Measurements from ENCODE around the gene DCTD.

The DCTD gene

GRCh38 chr4:182880387-182881356 is 36.5 kb downstream of the DCTD start:
- H3K27me3 ChIP-seq (ENCODE audit: insufficient read depth, low read length) = no peaks in the 10 kb centered on the region
- H3K27ac ChIP-seq (ENCODE audit: low read depth, low read length) = no peak overlapping the region
- peaks cover 19% of the 10 kb centered on the region for H3K36me3 ChIP-seq (ENCODE audit: insufficient read depth, low read length)
- H3K4me1 ChIP-seq (ENCODE audit: control insufficient read depth, insufficient read depth, low read length, unreplicated experiment) = no peaks in the 10 kb centered on the region
- no peak overlapping the region for H2AFZ ChIP-seq (ENCODE audit: low read length, unreplicated experiment)
- H3K79me2 ChIP-seq (ENCODE audit: control insufficient read depth, insufficient read depth, low read length, unreplicated experiment) = no peaks in the 10 kb centered on the region
- no peak overlapping the region for H3K4me3 ChIP-seq (ENCODE audit: low read depth, low read length)

- Histone ChIP-seq H3K4me1 (ENCODE audit: control insufficient read depth, insufficient read depth, low read length, unreplicated experiment) (no peaks in the 10 kb centered on the region), H2AFZ (ENCODE audit: low read length, unreplicated experiment) (no peak overlapping the region), H3K27me3 (ENCODE audit: insufficient read depth, low read length) (no peaks in the 10 kb centered on the region), H3K36me3 (ENCODE audit: insufficient read depth, low read length) (peaks cover 12% of the 10 kb centered on the region), H3K27ac (ENCODE audit: low read depth, low read length) (no peak overlapping the region), H3K79me2 (ENCODE audit: control insufficient read depth, insufficient read depth, low read length, unreplicated experiment) (no peaks in the 10 kb centered on the region), H3K4me3 (ENCODE audit: low read depth, low read length) (no peak overlapping the region)
Observed at GRCh38 chr4:182879913-182880312, 37.3 kb downstream of the DCTD start.

- H3K36me3 ChIP-seq (ENCODE audit: insufficient read depth, low read length) = peaks cover 6% of the 10 kb centered on the region
- H3K79me2 ChIP-seq (ENCODE audit: control insufficient read depth, insufficient read depth, low read length, unreplicated experiment) = no peaks in the 10 kb centered on the region
- H3K27ac ChIP-seq (ENCODE audit: low read depth, low read length) = no peak overlapping the region
- no peaks in the 10 kb centered on the region for H3K27me3 ChIP-seq (ENCODE audit: insufficient read depth, low read length)
- H3K4me3 ChIP-seq (ENCODE audit: low read depth, low read length) = no peak overlapping the region
- H3K4me1 ChIP-seq (ENCODE audit: control insufficient read depth, insufficient read depth, low read length, unreplicated experiment) = no peaks in the 10 kb centered on the region
- no peak overlapping the region for H2AFZ ChIP-seq (ENCODE audit: low read length, unreplicated experiment)
Observed at GRCh38 chr4:182878633-182879495, 38.3 kb downstream of the DCTD start.

GRCh38 chr4:182877326-182877883 is 39.8 kb downstream of the DCTD start:
- Histone ChIP-seq H3K4me3 (ENCODE audit: low read depth, low read length) (no peak overlapping the region), H3K36me3 (ENCODE audit: insufficient read depth, low read length) (no peaks in the 10 kb centered on the region), H2AFZ (ENCODE audit: low read length, unreplicated experiment) (no peak overlapping the region), H3K27ac (ENCODE audit: low read depth, low read length) (no peak overlapping the region), H3K79me2 (ENCODE audit: control insufficient read depth, insufficient read depth, low read length, unreplicated experiment) (no peaks in the 10 kb centered on the region), H3K27me3 (ENCODE audit: insufficient read depth, low read length) (no peaks in the 10 kb centered on the region), H3K4me1 (ENCODE audit: control insufficient read depth, insufficient read depth, low read length, unreplicated experiment) (no peaks in the 10 kb centered on the region)

- Histone ChIP-seq H3K4me1 (ENCODE audit: control insufficient read depth, insufficient read depth, low read length, unreplicated experiment) (no peaks in the 10 kb centered on the region), H3K4me3 (ENCODE audit: low read depth, low read length) (no peak overlapping the region), H3K27me3 (ENCODE audit: insufficient read depth, low read length) (no peaks in the 10 kb centered on the region), H2AFZ (ENCODE audit: low read length, unreplicated experiment) (no peak overlapping the region), H3K79me2 (ENCODE audit: control insufficient read depth, insufficient read depth, low read length, unreplicated experiment) (no peaks in the 10 kb centered on the region), H3K36me3 (ENCODE audit: insufficient read depth, low read length) (no peaks in the 10 kb centered on the region), H3K27ac (ENCODE audit: low read depth, low read length) (no peak overlapping the region)
Observed at GRCh38 chr4:182876427-182876826, 40.8 kb downstream of the DCTD start.

GRCh38 chr4:182875453-182876405 is 41.5 kb downstream of the DCTD start:
- H3K36me3 ChIP-seq (ENCODE audit: insufficient read depth, low read length) = no peaks in the 10 kb centered on the region
- no peaks in the 10 kb centered on the region for H3K27me3 ChIP-seq (ENCODE audit: insufficient read depth, low read length)
- H3K79me2 ChIP-seq (ENCODE audit: control insufficient read depth, insufficient read depth, low read length, unreplicated experiment) = no peaks in the 10 kb centered on the region
- no peaks in the 10 kb centered on the region for H3K4me1 ChIP-seq (ENCODE audit: control insufficient read depth, insufficient read depth, low read length, unreplicated experiment)
- H3K4me3 ChIP-seq (ENCODE audit: low read depth, low read length) = no peak overlapping the region
- no peak overlapping the region for H3K27ac ChIP-seq (ENCODE audit: low read depth, low read length)
- H2AFZ ChIP-seq (ENCODE audit: low read length, unreplicated experiment) = no peak overlapping the region

GRCh38 chr4:182874797-182875345 is 42.3 kb downstream of the DCTD start:
- H3K27ac ChIP-seq (ENCODE audit: low read depth, low read length) = no peak overlapping the region

GRCh38 chr4:182874304-182874751 is 42.9 kb downstream of the DCTD start:
- Histone ChIP-seq H2AFZ (ENCODE audit: low read length, unreplicated experiment) (no peak overlapping the region), H3K27ac (ENCODE audit: low read depth, low read length) (no peak overlapping the region), H3K4me1 (ENCODE audit: control insufficient read depth, insufficient read depth, low read length, unreplicated experiment) (no peaks in the 10 kb centered on the region), H3K4me3 (ENCODE audit: low read depth, low read length) (no peak overlapping the region), H3K27me3 (ENCODE audit: insufficient read depth, low read length) (no peaks in the 10 kb centered on the region), H3K79me2 (ENCODE audit: control insufficient read depth, insufficient read depth, low read length, unreplicated experiment) (no peaks in the 10 kb centered on the region), H3K36me3 (ENCODE audit: insufficient read depth, low read length) (no peaks in the 10 kb centered on the region)

More at GRCh38 chr4:182874797-182875345, 42.3 kb downstream of the DCTD start:
- H2AFZ ChIP-seq (ENCODE audit: low read length, unreplicated experiment) = no peak overlapping the region
- no peak overlapping the region for H3K4me3 ChIP-seq (ENCODE audit: low read depth, low read length)
- H3K36me3 ChIP-seq (ENCODE audit: insufficient read depth, low read length) = no peaks in the 10 kb centered on the region
- H3K27me3 ChIP-seq (ENCODE audit: insufficient read depth, low read length) = no peaks in the 10 kb centered on the region
- H3K79me2 ChIP-seq (ENCODE audit: control insufficient read depth, insufficient read depth, low read length, unreplicated experiment) = no peaks in the 10 kb centered on the region
- H3K4me1 ChIP-seq (ENCODE audit: control insufficient read depth, insufficient read depth, low read length, unreplicated experiment) = no peaks in the 10 kb centered on the region

GRCh38 chr4:182873726-182874125 is 43.5 kb downstream of the DCTD start:
- Histone ChIP-seq H3K79me2 (ENCODE audit: control insufficient read depth, insufficient read depth, low read length, unreplicated experiment) (no peaks in the 10 kb centered on the region), H3K4me1 (ENCODE audit: control insufficient read depth, insufficient read depth, low read length, unreplicated experiment) (no peaks in the 10 kb centered on the region), H2AFZ (ENCODE audit: low read length, unreplicated experiment) (no peak overlapping the region), H3K27me3 (ENCODE audit: insufficient read depth, low read length) (no peaks in the 10 kb centered on the region), H3K4me3 (ENCODE audit: low read depth, low read length) (no peak overlapping the region), H3K36me3 (ENCODE audit: insufficient read depth, low read length) (no peaks in the 10 kb centered on the region), H3K27ac (ENCODE audit: low read depth, low read length) (no peak overlapping the region)
